Parathyroid adenoma (tissue), 2 donors: ENCODE measurements around the gene TINAGL1.

Source experiments
- H2AFZ ChIP-seq: fragments of 300-600 bp; sonication (generic); one replicate; pipeline ENCODE4 v1.7.0; 2017; ENCODE audit warnings: antibody characterized with exemption, mild to moderate bottlenecking
- H3K27ac ChIP-seq: fragments of 300-600 bp; sonication (generic); one replicate; pipeline ENCODE4 v1.7.0; 2017
- H3K27me3 ChIP-seq: fragments of 300-600 bp; sonication (generic); one replicate; pipeline ENCODE4 v1.7.0; 2017; ENCODE audit warnings: low read length; ENCODE audit not compliant: control insufficient read depth, insufficient read depth
- H3K36me3 ChIP-seq: fragments of 300-600 bp; sonication (generic); one replicate; pipeline ENCODE4 v1.7.0; 2017; ENCODE audit warnings: low read length; ENCODE audit not compliant: control insufficient read depth, insufficient read depth
- H3K4me1 ChIP-seq: fragments of 300-600 bp; sonication (generic); one replicate; pipeline ENCODE4 v1.7.0; 2017; ENCODE audit warnings: control low read depth
- H3K4me2 ChIP-seq: fragments of 300-600 bp; sonication (generic); one replicate; pipeline ENCODE4 v1.7.0; 2017; ENCODE audit warnings: low read length
- H3K4me3 ChIP-seq: fragments of 300-600 bp; sonication (generic); one replicate; pipeline ENCODE4 v1.7.0; 2017; ENCODE audit warnings: low read depth, low read length
- H3K79me2 ChIP-seq: fragments of 300-600 bp; sonication (generic); one replicate; pipeline ENCODE4 v1.7.0; 2017; ENCODE audit warnings: control low read depth
- H3K9ac ChIP-seq: fragments of 300-600 bp; sonication (generic); one replicate; pipeline ENCODE4 v1.7.0; 2017; ENCODE audit warnings: mild to moderate bottlenecking
- H3K9me3 ChIP-seq: fragments of 300-600 bp; sonication (generic); one replicate; pipeline ENCODE4 v1.7.0; 2017; ENCODE audit warnings: low read length; ENCODE audit not compliant: control insufficient read depth
- TF ChIP-seq, protein P1 (sequence below): fragments of 300-600 bp; sonication (generic); IDR thresholded peaks from one replicate; pipeline ENCODE4 v1.7.0; 2017; ENCODE audit warnings: antibody characterized with exemption, mild to moderate bottlenecking
- donor health status: primary hyperparathyroidism.

Gene TINAGL1

DNA sequence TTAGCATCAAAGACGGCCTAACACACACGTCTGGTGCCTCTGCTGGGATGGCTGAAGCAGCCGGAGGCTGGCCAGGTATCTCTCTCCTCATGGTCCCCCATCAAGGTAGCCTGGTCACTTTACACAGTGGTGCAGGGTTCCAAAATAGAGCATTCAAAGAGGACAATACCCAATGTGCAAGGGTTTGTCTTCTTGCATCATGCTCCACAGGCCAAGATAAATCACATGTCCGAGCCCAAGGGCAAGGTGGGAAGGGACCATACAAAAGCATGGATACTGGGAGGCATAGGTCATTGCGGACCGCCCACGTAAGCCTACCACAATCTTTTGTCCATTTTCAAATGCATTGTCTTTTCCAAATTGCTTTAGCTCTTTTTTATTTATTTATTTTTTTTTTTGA, 23.8 kb upstream of the TINAGL1 start:
- Histone ChIP-seq H3K4me2 (no peak overlapping the region), H3K9ac (no peak overlapping the region), H3K79me2 (no peaks in the 10 kb centered on the region), H2AFZ (no peak overlapping the region), H3K27me3 (no peaks in the 10 kb centered on the region), H3K4me1 (no peaks in the 10 kb centered on the region), H3K4me3 (no peak overlapping the region), H3K9me3 (no peaks in the 10 kb centered on the region), H3K27ac (no peak overlapping the region), H3K36me3 (no peaks in the 10 kb centered on the region)
- TF ChIP-seq, protein P1, sequence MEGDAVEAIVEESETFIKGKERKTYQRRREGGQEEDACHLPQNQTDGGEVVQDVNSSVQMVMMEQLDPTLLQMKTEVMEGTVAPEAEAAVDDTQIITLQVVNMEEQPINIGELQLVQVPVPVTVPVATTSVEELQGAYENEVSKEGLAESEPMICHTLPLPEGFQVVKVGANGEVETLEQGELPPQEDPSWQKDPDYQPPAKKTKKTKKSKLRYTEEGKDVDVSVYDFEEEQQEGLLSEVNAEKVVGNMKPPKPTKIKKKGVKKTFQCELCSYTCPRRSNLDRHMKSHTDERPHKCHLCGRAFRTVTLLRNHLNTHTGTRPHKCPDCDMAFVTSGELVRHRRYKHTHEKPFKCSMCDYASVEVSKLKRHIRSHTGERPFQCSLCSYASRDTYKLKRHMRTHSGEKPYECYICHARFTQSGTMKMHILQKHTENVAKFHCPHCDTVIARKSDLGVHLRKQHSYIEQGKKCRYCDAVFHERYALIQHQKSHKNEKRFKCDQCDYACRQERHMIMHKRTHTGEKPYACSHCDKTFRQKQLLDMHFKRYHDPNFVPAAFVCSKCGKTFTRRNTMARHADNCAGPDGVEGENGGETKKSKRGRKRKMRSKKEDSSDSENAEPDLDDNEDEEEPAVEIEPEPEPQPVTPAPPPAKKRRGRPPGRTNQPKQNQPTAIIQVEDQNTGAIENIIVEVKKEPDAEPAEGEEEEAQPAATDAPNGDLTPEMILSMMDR, result no peak

DNA sequence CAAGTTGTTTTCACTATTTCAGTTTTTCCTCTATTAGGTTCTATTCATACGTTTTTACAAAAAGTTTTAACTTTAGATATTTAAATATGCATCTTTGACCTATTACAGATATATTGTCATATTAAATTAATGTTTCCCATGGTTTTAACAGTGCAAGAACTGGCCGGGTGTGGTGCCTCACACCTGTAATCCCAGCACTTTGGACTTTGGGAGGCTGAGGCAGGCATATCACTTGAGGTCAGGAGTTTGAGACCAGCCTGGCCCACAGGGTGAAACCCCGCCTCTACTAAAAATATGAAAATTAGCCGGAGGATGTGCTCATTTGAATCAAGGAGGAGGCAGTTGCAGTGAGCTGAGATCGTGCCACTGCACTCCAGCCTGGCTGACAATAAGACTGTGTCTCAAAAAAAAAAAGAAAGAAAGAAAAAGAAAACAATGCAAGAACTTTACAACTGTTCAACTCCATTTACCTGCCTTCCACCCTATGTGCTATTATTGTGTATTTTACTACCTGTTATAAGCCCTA, 19.8 kb upstream of the TINAGL1 start:
- H3K27me3 ChIP-seq, result no peaks in the 10 kb centered on the region
- no peaks in the 10 kb centered on the region for H3K36me3 ChIP-seq
- no peaks in the 10 kb centered on the region for H3K79me2 ChIP-seq
- H3K4me2 ChIP-seq, result no peak overlapping the region
- H3K9ac ChIP-seq, result no peak overlapping the region
- no peak overlapping the region for H3K4me3 ChIP-seq
- H2AFZ ChIP-seq, result no peak overlapping the region
- no peaks in the 10 kb centered on the region for H3K4me1 ChIP-seq
- H3K9me3 ChIP-seq, result no peaks in the 10 kb centered on the region
- TF ChIP-seq, protein P1, result no peak
- no peak overlapping the region for H3K27ac ChIP-seq

DNA sequence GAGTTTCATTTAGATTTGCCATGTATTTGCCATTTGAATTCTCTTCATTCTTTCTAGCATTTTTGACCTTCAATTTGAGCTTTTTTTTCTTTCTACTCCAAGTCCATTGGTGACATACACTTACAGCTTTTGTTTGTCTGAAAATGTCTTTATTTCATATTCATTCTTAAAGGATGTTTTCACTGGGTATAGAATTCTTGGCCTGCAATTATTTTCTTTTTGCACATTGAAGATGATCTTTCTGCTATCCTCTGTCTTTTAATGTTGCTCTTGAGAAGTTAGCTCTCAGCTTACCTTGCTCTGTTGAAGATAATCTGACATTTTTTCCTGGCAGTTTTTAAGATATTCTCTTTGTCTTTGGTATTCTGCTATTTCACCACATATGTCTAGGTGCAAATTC, 16.6 kb upstream of the TINAGL1 start:
- Histone ChIP-seq H2AFZ (no peak overlapping the region), H3K27ac (no peak overlapping the region), H3K4me1 (no peaks in the 10 kb centered on the region), H3K9me3 (no peaks in the 10 kb centered on the region), H3K4me2 (no peak overlapping the region), H3K79me2 (no peaks in the 10 kb centered on the region), H3K36me3 (no peaks in the 10 kb centered on the region), H3K4me3 (no peak overlapping the region), H3K27me3 (no peaks in the 10 kb centered on the region), H3K9ac (no peak overlapping the region)
- TF ChIP-seq, protein P1, result no peak

DNA sequence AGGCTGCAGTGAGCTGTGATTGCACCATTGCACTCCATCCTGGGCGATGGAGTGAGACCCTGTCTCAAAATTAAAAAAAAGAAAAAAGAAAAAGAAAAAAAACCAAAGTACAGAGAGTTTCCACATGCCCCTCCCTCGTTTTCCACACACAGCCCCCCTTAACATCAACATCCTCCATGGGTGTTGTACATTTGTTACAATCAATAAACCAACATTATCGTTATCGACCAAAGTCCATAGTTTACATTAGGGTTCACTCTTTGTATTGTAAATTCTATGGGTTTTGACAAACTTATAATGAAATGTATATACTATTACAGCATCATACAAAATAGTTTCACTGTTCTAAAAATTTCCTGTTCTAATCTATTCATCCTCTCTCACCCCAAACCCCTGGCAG, 15.9 kb upstream of the TINAGL1 start:
- no peak overlapping the region for H3K27ac ChIP-seq
- no peaks in the 10 kb centered on the region for H3K4me1 ChIP-seq
- H3K4me2 ChIP-seq, result no peak overlapping the region
- no peak overlapping the region for H2AFZ ChIP-seq
- H3K79me2 ChIP-seq, result no peaks in the 10 kb centered on the region
- no peaks in the 10 kb centered on the region for H3K36me3 ChIP-seq
- TF ChIP-seq, protein P1, result no peak
- no peak overlapping the region for H3K9ac ChIP-seq
- H3K9me3 ChIP-seq, result no peaks in the 10 kb centered on the region
- no peak overlapping the region for H3K4me3 ChIP-seq
- H3K27me3 ChIP-seq, result no peaks in the 10 kb centered on the region

DNA sequence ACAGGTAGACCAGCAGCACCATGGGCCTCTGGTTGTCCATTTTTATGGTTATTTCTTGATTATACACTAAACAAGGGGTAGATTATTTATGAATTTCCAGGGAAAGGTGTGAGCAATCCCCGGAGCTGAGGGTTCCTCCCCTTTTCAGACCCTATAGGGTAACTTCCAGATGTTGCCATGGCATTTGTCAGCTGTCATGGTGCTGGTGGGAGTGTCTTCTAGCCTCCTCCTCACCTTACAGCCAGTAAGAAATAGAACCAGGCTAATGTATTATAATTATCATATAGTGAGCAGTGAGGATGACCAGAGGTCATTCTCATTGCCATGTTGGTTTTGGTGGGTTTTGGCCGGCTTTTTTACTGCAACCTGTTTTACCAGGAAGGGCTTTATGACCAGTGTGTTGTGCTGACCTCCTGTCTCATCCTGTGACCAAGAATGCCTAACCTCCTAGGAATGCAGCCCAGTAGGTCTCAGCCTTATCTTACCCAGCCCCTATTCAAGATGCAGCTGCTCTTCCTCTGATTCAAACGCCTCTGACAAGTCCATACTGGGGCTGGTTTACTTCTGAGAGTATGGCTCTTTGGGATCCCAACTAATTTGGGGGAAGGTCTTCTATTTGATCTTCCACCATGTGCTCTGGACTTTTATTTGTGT, 13.5 kb upstream of the TINAGL1 start:
- Histone ChIP-seq H3K27ac (no peak overlapping the region), H3K9me3 (no peaks in the 10 kb centered on the region), H3K4me1 (no peaks in the 10 kb centered on the region), H3K27me3 (no peaks in the 10 kb centered on the region), H3K4me2 (no peak overlapping the region), H3K9ac (no peak overlapping the region), H3K36me3 (no peaks in the 10 kb centered on the region), H3K4me3 (no peak overlapping the region), H3K79me2 (no peaks in the 10 kb centered on the region), H2AFZ (no peak overlapping the region)
- TF ChIP-seq, protein P1, result no peak
